ENCODE results near the gene RNU1-3.
A peak's percentile ranks its signal among the peaks of the same experiment; 100 is the strongest.
"Not testable (repeated sequence)": the region's sequence is repeated elsewhere in the genome, so short reads cannot be mapped to it uniquely, and the experiment has no call there.

The RNU1-3 gene

GRCh38 chr1:16656981-16657683 is 9.6 kb downstream of the RNU1-3 start:
- not testable (repeated sequence) for DNase-seq

GRCh38 chr1:16656574-16656973 is 10.2 kb downstream of the RNU1-3 start:
- not testable (repeated sequence) for DNase-seq

- DNase-seq: not testable (repeated sequence)
These were observed 15.2 kb downstream of the RNU1-3 start for GRCh38 chr1:16651560-16651959.

DNA sequence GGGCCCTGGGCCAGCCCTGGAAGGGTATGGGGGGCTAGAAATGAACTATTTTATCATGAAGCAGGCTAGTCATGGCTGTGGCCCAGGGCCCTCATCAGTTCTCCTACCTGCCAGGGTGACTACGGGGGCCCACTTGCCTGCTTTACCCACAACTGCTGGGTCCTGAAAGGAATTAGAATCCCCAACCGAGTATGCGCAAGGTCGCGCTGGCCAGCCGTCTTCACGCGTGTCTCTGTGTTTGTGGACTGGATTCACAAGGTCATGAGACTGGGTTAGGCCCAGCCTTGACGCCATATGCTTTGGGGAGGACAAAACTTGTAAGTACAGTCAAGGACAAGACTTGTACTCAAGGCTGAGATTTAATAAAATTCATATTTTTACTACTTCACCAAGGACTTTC is 16.8 kb downstream of the RNU1-3 start:
- not testable (repeated sequence) for DNase-seq

DNA sequence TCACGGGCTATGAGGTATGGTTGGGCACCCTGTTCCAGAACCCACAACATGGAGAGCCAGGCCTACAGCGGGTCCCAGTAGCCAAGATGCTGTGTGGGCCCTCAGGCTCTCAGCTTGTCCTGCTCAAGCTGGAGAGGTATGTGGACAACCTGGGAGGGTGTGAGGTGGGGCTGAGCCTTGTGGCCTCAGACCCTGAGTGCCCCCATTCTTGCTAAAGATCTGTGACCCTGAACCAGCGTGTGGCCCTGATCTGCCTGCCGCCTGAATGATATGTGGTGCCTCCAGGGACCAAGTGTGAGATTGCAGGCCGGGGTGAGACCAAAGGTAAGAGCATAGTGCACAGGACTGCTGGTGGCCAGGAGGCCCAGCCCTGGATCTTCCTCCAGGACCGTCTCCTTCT is 17.4 kb downstream of the RNU1-3 start:
- DNase-seq: not testable (repeated sequence)

GRCh38 chr1:16648756-16649155 is 18.0 kb downstream of the RNU1-3 start:
- not testable (repeated sequence) for DNase-seq

DNA sequence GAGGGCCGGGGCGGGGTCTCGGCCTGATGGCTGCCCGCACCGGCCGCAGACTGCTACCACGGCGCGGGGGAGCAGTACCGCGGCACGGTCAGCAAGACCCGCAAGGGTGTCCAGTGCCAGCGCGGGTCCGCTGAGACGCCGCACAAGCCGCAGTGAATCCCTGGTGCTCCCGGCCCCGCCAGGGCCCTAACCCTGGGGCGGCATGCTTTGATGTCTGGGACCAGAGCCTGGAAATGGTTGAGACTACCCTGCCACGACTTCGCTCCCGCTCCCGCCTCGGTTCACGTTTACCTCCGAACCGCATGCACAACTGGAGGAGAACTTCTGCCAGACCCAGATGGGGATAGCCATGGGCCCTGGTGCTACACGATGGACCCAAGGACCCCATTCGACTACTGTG is 18.5 kb downstream of the RNU1-3 start:
- DNase-seq: not testable (repeated sequence)

DNA sequence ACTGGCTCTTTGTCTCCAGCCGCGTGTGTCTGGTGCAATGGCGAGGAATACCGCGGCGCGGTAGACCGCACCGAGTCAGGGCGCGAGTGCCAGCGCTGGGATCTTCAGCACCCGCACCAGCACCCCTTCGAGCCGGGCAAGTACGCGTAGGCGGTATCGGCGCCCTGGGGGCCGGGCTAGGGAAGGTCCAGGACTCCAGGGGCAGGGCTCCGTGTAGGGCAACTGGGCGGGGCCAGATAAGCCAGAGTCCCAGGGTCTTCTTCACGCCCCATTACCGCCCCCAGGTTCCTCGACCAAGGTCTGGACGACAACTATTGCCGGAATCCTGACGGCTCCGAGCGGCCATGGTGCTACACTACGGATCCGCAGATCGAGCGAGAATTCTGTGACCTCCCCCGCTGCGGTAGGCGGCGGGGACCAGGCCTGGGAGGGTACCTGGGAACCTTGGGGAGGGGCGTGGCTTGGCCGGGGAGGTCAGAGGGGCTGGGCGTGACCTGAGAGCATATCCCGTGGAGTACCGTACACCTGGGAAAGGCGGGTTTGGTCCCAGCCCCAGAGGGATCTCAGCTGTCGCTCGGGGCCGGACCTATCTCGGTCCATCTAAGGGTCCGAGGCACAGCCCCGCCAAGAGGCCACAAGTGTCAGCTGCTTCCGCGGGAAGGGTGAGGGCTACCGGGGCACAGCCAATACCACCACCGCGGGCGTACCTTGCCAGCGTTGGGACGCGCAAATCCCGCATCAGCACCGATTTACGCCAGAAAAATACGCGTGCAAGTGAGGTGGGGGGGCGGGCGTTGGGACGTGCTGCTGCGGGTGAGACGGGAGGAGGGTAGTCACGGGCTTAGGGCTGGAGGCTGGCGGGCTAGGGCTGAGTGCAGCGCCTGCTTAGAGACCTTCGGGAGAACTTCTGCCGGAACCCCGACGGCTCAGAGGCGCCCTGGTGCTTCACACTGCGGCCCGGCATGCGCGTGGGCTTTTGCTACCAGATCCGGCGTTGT is 19.3 kb downstream of the RNU1-3 start:
- DNase-seq: not testable (repeated sequence)

DNA sequence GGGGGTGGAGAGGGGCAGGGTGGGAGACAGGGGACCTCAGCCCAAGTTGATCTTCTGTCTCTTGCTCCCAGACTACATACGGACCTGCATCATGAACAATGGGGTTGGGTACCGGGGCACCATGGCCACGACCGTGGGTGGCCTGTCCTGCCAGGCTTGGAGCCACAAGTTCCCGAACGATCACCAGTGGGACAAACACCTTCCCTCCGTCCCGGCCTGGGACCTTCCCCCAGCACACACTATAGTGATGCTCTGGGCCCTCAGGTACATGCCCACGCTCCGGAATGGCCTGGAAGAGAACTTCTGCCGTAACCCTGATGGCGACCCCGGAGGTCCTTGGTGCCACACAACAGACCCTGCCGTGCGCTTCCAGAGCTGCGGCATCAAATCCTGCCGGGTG is 20.0 kb downstream of the RNU1-3 start:
- DNase-seq: not testable (repeated sequence)

- not testable (repeated sequence) for DNase-seq
These were observed 20.6 kb downstream of the RNU1-3 start for GRCh38 chr1:16646061-16646664.

- DNase-seq: peak in 4 of 56 donors; percentile 39 to 75 (median 64)
These were observed 21.3 kb downstream of the RNU1-3 start for GRCh38 chr1:16645271-16646060.

DNA sequence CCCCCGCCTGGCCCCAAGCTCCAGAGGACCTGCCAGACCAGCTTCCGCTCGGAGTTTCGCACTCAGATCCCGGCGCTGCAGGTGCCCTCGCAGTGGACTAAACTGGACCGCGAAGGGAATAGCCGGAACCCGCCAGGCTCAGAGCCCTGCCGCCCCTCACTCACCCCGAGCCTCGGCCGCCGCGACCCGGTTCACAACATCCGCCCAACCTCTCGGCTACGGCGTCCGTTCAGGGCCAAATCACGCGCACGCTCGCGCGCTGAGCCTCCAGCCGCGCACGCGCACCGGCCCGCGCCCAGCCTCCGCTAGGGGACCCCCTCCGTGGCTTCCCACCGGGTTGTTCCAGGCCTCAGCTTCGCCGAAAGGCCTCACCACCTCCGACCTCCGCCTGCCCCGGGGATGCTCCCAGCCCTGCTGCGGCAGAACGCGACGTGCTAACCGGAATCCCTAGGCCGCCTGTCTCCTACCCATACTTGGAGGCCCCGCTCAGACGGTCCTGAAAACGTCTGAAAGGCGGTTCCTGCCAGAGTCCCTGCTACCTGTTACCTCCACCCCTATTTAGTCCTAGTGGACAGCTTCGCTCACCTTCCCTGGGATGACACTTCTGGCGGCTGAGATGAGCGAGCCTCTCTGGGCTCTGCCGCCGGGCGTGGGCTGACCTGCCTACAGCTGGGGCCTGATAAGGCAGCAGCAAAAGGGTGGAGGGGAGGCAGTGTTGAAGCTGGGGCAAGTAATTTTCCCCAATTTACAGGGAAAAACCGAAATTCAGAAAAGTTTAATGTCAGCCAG is 22.1 kb downstream of the RNU1-3 start:
- DNase-seq: peak; percentile 73 to 100 (median 98)

- no peak for DNase-seq
These were observed 22.6 kb downstream of the RNU1-3 start for GRCh38 chr1:16644193-16644481.

DNA sequence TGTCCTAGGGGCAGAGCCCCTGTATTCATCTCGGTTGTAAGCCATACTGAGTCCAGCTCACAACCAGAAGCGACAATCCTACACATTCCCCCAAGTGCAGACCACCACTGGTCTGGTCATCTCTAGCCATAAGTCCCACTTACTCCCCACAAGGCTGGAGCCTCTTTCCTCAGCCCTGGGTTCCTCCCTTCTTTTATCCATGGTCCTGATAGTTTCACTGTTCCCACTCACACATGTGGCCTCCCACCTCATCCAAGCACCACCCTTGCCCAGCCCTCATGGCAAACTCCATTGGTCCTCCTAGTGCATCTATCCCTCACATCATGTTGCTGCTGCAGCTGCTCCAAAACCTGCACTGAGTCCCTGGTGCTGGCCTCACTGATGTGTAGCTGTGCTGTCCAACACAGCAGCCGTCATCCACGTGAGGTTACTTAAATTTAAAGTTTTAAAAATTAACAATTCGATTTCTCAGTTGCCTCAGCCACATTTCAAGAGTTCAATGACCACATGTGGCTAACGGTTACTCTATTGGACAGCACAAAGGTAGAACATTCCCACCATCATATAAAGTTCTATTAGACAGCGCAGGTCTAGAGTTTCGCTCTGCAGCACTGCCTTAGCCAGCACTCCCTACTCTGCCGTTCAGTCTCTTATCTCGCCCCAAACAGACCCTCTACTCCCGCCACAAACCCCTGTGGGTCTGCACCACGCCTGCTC is 23.1 kb downstream of the RNU1-3 start:
- not testable (repeated sequence) for DNase-seq

DNA sequence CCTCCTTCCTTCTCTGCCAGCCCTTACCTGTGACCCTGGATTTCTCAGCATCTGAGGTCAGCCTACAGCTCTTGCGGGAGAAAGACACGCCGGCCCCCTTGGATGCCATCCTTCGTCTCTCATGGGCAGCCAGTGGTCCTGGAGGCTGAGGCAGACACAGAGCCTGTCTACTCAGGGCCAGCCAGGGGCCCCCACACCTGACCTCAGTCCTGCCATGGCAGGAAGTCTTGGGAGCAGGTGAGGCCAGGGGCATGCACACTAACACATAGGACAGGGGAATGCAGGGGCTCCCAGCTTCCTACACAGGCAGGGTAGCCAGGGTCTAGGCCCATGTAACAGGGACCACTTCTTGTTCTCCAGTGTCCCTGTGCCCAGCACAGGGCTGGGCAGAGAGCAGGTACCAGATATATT is 23.7 kb downstream of the RNU1-3 start:
- not testable (repeated sequence) for DNase-seq

DNA sequence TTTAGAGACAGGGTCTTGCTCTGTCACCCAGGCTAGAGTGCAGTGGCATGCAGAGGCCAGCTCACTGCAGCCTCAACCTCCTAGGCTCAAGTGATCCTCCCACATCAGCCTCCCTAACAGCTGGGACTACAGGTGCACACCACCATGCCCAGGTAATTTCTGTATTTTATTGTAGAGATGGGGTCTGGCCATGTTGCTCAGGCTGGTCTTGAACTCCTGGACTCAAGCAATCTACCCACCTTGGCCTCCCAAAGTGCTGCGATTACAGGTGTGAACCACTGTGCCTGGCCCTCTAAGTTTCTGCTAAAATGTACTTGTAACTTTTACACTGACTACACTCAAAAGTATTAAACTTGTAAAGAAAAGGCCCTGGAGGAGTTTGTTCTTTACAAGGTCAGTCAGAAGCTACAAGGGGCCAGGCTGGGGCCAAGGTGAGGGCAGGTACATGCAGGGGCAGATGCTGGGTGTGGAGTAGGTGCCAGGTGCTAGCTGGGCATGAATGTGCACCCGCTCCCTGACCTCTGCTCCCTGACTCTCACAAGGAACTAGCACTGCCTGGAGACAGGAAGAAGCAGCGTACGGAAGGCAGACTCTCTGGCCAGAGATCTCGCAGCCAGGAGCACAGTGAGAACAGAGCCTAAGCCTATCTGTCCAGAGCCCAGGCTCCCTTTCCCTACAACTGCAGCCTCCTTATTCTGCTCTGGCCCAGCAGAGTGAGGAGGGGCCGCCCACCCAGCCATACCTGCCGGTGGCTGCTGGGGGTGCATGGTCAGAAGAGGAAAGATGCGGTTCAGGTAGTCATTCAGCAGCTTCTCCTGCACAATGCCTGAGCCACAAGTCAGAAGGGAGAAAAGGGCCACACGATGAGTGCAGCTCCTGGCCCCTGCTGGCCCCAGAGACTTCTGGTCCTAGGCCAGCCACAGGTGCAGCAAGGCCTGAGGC is 24.5 kb downstream of the RNU1-3 start:
- DNase-seq: not testable (repeated sequence)

GRCh38 chr1:16641159-16641975 is 25.4 kb downstream of the RNU1-3 start:
- not testable (repeated sequence) for DNase-seq
